Natural killer cell (primary cell): Measurements from ENCODE around the gene TMED4. TPM values are rescaled to one million over a fixed set of nuclear protein-coding genes. Genes with fewer than 3 reads are reported as not detected.

ENCODE experiments used
- ATAC-seq, 3 donors: fragments of 150-1000 bp in 2 of 3; fragments of 200-7000 bp in 1 of 3; cut with Tn5 transposase; 1 replicate in 1 of 3; 2 replicates in 2 of 3; pipeline ENCODE4 v1.10.0; 2021; ENCODE audit warnings: mild to moderate bottlenecking in 2 of 3, moderate library complexity in 2 of 3
- DNase-seq, 2 donors: peaks; one replicate each; pipeline versions ENCODE4 v3.0.0 to v3.0.0-alpha.2; 2013 to 2021; ENCODE audit warnings: mixed read lengths in 1 of 2
- H3K27ac ChIP-seq: one replicate; pipeline ENCODE4 v1.5.1; 2013; ENCODE audit warnings: mild to moderate bottlenecking, low read length
- H3K27me3 ChIP-seq: one replicate; pipeline ENCODE4 v1.6.1; 2013; ENCODE audit warnings: low read length; ENCODE audit not compliant: control insufficient read depth, insufficient read depth
- H3K36me3 ChIP-seq: one replicate; pipeline ENCODE4 v1.6.1; 2013; ENCODE audit warnings: low read length; ENCODE audit not compliant: control insufficient read depth, insufficient read depth
- H3K4me1 ChIP-seq: one replicate; pipeline ENCODE4 v1.6.1; 2013; ENCODE audit warnings: low read length; ENCODE audit not compliant: control insufficient read depth, insufficient read depth
- H3K4me3 ChIP-seq: one replicate; pipeline ENCODE4 v1.5.1; 2013; ENCODE audit warnings: low read length
- H3K9me3 ChIP-seq: one replicate; pipeline ENCODE4 v1.6.1; 2013; ENCODE audit warnings: low read length; ENCODE audit not compliant: control insufficient read depth, insufficient read depth
- H3K27ac Mint-ChIP-seq, 2 donors: one replicate each; pipeline ENCODE4 v1.8.0; 2022; ENCODE audit warnings: mild to moderate bottlenecking in 2 of 2, mixed read lengths in 2 of 2, moderate library complexity in 1 of 2
- H3K27me3 Mint-ChIP-seq, 2 donors: one replicate each; pipeline ENCODE4 v1.8.0; 2022; ENCODE audit warnings: low read depth in 2 of 2, mixed read lengths in 2 of 2
- H3K36me3 Mint-ChIP-seq: one replicate; pipeline ENCODE4 v1.8.0; 2022; ENCODE audit warnings: mixed read lengths
- H3K4me1 Mint-ChIP-seq, 2 donors: one replicate each; pipeline ENCODE4 v1.8.0; 2022; ENCODE audit warnings: mixed read lengths in 2 of 2
- H3K4me3 Mint-ChIP-seq: one replicate; pipeline ENCODE4 v1.8.0; 2022; ENCODE audit warnings: mild to moderate bottlenecking, moderate library complexity, mixed read lengths
- H3K9me3 Mint-ChIP-seq, 2 donors: one replicate each; pipeline ENCODE4 v1.8.0; 2022; ENCODE audit warnings: mixed read lengths in 2 of 2
- WGBS: methylation state at CpG from one replicate; pipeline ENCODE4 v1.1.7; 2013; ENCODE audit warnings: missing lambda C conversion rate; ENCODE audit not compliant: insufficient coverage; 5-methylcytosine and 5-hydroxymethylcytosine counted together
- intact Hi-C: fragments of 100-400 bp; cut with micrococcal nuclease; formaldehyde crosslinking; loops from one replicate; pipeline ENCODE4 v1.14.2; 2022
- total RNA-seq, 4 donors: library from RNA; stranded (reverse); fragments of 120-200 nt in 1 of 4; gene quantifications; one replicate each; pipeline versions ENCODE4 v1.2.3 to v1.2.4, GENCODE V29; 2013 to 2022
- TF ChIP-seq, protein P1 (sequence below): fragments of 200-600 bp; IDR thresholded peaks from one replicate; pipeline ENCODE4 v1.8.0; 2022; ENCODE audit warnings: antibody characterized with exemption

TMED4 gene
- total RNA-seq, 3 donors from 2014 or later (not counting 1 experiment from before 2014, with no cell fraction given), result 93.1 to 101 (median 94.1) TPM

DNA sequence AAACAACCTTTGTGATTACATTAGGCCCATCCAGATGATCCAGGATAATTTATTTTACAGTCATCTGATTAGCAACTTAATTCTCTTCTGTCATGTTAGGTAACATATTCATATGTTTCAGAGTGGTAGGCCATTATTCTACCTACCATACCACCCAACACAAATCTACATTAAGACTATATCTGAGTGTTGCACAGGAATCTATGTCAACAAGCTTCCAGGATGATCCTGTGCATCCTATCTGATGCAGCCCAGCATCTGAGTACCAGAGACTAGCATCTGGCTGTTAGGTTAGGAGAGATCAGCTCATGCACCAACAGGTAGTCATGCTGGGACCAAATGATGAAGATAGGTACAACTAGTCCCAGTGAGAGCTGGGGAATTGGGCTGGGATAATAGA is 7.0 kb downstream of the TMED4 start:
- ATAC-seq, result no peak
- peak overlapping the region; percentile 96 for H3K4me3 Mint-ChIP-seq
- no peaks in the 10 kb centered on the region for H3K9me3 Mint-ChIP-seq
- TF ChIP-seq, protein P1, sequence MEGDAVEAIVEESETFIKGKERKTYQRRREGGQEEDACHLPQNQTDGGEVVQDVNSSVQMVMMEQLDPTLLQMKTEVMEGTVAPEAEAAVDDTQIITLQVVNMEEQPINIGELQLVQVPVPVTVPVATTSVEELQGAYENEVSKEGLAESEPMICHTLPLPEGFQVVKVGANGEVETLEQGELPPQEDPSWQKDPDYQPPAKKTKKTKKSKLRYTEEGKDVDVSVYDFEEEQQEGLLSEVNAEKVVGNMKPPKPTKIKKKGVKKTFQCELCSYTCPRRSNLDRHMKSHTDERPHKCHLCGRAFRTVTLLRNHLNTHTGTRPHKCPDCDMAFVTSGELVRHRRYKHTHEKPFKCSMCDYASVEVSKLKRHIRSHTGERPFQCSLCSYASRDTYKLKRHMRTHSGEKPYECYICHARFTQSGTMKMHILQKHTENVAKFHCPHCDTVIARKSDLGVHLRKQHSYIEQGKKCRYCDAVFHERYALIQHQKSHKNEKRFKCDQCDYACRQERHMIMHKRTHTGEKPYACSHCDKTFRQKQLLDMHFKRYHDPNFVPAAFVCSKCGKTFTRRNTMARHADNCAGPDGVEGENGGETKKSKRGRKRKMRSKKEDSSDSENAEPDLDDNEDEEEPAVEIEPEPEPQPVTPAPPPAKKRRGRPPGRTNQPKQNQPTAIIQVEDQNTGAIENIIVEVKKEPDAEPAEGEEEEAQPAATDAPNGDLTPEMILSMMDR, result no peak
- H3K27ac Mint-ChIP-seq, result peak overlapping the region; percentile 98 to 100
- H3K4me1 Mint-ChIP-seq, result peaks cover 36 to 40% of the 10 kb centered on the region in 2 donors
- intact Hi-C loops, result no loop called here
- Histone ChIP-seq H3K4me3 (no peak overlapping the region), H3K27ac (no peak overlapping the region), H3K27me3 (no peaks in the 10 kb centered on the region), H3K4me1 (peaks cover 23% of the 10 kb centered on the region), H3K9me3 (no peaks in the 10 kb centered on the region), H3K36me3 (peaks cover 50% of the 10 kb centered on the region)
- no peaks in the 10 kb centered on the region for H3K27me3 Mint-ChIP-seq
- DNase-seq, result peak in 1 of 2 donors; percentile 6
- H3K36me3 Mint-ChIP-seq, result no peaks in the 10 kb centered on the region

DNA sequence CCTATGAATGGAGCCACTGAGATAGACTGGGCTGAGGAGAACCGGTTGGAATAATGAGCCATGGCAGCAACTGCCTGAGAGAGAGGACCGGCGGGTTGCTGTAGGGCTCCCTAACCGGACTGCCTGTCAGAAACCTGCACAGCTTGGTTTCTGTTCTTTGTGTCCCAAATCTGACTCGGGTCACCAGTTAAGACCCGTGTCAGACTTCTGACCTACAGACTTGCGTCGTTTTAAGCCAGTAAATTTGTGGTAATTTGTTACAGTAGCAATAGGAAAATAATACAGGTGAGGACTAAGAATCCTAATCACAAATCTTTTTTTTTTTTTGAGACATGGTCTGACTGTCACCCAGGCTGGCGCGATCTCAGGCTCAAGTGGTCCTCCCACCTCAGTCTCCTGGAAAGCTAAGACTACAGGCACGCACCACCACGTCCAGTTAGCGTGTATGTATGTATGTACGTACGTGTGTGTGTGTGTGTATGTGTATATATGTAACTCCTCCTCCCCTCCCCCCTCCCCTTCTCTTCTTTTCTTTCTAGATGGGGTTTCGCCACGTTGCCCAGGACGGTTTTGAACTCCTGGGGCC is 7.7 kb downstream of the TMED4 start:
- intact Hi-C loops, result loop anchor here (1.0 kb wide), 1 partner anchor 8 kb away; the partner anchor contains the start of gene TMED4
- Mint-ChIP-seq H3K27ac (peak overlapping the region; percentile 98 to 100), H3K9me3 (no peaks in the 10 kb centered on the region), H3K27me3 (no peaks in the 10 kb centered on the region), H3K4me1 (peaks cover 31 to 36% of the 10 kb centered on the region in 2 donors), H3K4me3 (peak overlapping the region; percentile 96), H3K36me3 (no peaks in the 10 kb centered on the region)
- TF ChIP-seq, protein P1, result no peak
- peak overlapping the region; percentile 89 for H3K27ac ChIP-seq
- peak overlapping the region; percentile 76 for H3K4me3 ChIP-seq
- H3K27me3 ChIP-seq, result no peaks in the 10 kb centered on the region
- ATAC-seq (no peak), DNase-seq (peak in 1 of 2 donors; percentile 21)
- peaks cover 22% of the 10 kb centered on the region for H3K4me1 ChIP-seq
- H3K36me3 ChIP-seq, result peaks cover 50% of the 10 kb centered on the region
- 33% methylated on average over 12 of the region's 18 CpGs for WGBS
- no peaks in the 10 kb centered on the region for H3K9me3 ChIP-seq

GRCh38 chr7:44573464-44574286 is 8.4 kb downstream of the TMED4 start, which contains the start of gene DDX56:
Gene DDX56 (minus strand): TSS chr7:44573908. CDS start chr7:44573895, 13 bp downstream.
- WGBS, result under 1% methylated on average over 74 of the region's 74 CpGs

More at GRCh38 chr7:44573464-44574286, 8.4 kb downstream of the TMED4 start, which contains the start of gene DDX56:
- Histone ChIP-seq H3K36me3 (peaks cover 50% of the 10 kb centered on the region), H3K27me3 (no peaks in the 10 kb centered on the region), H3K4me1 (peaks cover 22% of the 10 kb centered on the region), H3K9me3 (no peaks in the 10 kb centered on the region), H3K4me3 (peak within 1 kb of the TSS; percentile 76), H3K27ac (peak within 1 kb of the TSS; percentile 89)
- ATAC-seq, result peak; percentile 95
- Mint-ChIP-seq H3K4me1 (peaks cover 31 to 36% of the 10 kb centered on the region in 2 donors), H3K36me3 (no peaks in the 10 kb centered on the region), H3K27ac (peak within 1 kb of the TSS; percentile 98 to 100), H3K4me3 (peak within 1 kb of the TSS; percentile 96), H3K9me3 (no peaks in the 10 kb centered on the region), H3K27me3 (no peaks in the 10 kb centered on the region)
- DNase-seq, result peak; percentile 85 to 97
- intact Hi-C loops, result loop anchor here (1.0 kb wide), 1 partner anchor 9 kb away; the partner anchor contains the start of gene TMED4
- TF ChIP-seq, protein P1, result no peak
